Activated CD4-positive, alpha-beta T cell treated with anti-CD3 and anti-CD28 coated beads for 24 hours (primary cell): Measurements from ENCODE around the gene KCNMA1.

Source experiments
- DNase-seq, 2 donors: peaks; one replicate each; pipeline ENCODE4 v3.0.0-alpha.2; 2020; ENCODE audit warnings: low read depth in 2 of 2

Gene KCNMA1

DNA sequence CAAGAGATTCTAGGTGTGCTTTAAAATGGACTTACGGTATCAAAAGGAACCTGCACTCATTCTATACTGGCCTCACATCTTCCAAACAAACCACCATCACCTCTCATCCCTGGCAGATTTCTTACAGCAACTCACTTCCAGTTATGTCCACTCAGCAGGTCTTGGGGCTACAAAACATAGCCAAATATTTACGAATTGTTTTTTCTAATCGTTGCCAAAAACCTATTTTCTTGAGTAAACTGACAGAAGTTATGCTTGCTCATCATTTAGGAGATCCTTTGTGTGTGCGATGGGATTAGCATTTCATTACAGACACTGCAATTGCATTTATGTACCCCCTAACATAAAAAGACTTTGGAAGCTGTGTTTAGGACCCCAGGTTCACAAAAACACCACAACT, 2.7 kb downstream of the KCNMA1 start:
- no peak for DNase-seq

DNA sequence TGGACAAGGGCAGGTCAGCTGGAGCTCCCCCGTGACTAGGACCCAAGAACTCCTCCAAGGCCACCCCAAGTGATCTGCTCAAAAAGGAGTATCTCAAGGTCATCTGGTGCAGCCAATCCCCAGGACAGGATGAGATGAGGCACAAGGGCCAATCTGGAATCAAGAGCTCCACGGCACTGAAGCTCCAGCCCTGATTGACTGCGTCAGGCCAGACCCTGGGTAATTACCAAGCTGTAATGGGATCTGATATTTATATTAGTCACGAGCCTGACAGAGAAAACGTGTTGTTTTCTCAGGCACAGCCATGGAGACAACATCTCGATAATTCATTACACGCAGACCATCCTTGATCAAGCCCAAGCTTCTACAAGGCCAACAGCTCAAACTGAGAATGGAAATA, 4.2 kb downstream of the KCNMA1 start:
- no peak for DNase-seq

DNA sequence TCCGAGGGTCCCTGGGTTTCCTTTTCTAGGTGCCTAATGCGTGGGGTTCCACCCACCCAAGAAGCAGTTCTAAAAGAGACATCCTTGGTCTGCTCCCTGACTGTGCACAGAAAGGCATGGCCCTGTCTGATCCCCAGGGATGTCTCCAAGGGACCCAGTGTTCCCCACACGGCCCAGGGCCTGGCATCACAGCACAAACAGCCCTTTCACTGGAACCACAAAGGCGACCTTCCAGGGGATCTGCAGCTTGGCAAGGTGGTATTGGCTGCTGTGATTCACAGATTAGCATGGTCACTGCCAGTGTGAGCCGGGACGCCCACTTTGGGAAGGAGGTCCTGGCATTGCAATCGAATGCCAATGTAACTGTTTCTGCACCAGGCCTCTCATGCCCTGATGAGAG, 6.4 kb downstream of the KCNMA1 start:
- no peak for DNase-seq

GRCh38 chr10:77630507-77630848, 7.1 kb downstream of the KCNMA1 start:
- DNase-seq = no peak

DNA sequence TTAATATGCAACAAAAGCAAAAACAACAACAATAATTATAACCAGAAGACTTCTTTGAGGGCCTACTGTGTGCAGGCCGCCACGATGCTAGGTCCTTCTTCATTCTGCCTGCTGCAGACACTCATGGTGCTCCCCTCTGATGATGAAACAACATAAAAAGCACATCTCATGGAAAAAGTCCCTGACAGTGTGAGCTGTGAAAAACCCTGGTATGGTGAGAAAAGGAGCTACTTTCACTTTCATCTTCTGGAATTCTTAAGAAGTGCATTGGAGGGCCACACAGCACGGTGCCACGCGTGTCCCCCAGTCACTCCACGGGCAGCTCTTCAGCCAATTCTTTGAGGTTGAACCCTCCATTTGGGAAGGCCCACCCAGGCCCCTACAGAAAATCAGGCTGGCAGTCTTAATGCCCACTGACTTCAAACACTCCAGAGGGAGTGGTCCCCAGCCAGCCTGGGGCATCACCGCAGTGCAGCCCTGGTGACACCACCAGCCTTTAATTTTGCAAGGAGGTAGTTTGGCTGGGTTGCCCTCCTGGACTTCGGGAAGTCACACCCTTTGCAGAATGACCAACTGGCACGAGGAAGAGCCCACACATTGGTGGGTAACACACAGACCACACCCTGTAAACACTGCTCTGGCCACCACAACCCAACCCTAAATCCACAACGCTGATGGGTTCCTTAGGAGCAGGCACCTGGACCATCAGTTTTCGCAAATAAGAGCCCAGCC, 7.7 kb downstream of the KCNMA1 start:
- DNase-seq = no peak

DNA sequence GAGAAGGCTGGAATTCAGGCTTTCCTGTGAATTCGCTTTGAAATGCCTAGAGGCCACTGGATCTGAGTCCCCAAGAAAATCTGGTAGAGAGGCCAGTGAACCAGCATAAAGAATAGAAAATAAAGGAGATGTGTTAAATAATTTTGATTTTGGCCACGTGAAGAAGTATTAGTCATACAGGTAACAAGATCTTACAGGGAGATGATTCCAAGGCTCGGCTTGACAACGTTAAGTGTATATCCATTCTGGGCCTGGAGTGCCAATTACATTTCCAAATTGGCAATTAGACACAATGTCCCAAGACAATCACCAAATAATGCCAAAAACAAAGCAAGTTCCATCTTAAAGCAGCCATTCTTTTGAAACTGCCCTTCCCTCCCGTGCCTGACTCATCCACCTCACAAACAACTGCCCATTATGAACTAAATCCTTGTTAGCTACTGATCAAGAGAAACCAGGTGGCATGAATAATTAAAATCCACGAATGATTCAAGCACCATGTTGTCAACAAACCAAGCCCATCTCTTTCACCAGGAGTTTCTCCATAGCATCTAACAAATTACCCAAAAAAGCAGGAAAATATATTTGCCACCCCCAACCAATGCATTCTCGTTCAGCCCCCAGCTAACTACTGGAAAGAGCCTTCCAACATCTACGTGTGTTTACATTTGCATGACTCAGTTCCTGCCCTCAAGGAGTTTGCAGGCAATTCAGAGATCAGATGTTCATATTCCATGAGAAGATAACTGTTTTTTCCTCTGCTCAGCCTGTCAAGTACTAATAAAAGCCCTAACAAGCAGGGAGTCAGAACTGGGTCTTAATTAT, 8.5 kb downstream of the KCNMA1 start:
- no peak for DNase-seq

- no peak for DNase-seq
Observed at GRCh38 chr10:77626266-77626935, 11.2 kb downstream of the KCNMA1 start.

DNA sequence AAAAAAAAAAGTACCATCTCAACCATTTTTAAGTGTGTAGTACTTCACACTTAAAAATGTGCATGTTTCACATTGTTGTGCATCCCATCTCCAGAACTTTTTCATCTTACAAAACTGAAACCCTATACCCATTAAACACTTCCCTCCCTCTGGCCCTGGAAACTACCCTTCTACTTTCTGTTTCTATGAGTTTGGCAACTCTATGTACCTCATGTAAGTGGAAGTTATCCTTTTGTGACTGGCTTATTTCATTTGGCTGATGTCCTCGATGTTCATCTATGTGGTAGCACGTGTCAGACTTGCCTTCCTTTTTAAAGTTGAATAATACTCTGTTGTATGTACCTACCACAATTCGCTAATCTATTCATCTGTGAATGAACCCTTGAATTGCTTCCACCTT, 12.2 kb downstream of the KCNMA1 start:
- DNase-seq = no peak

- DNase-seq = no peak
Observed at GRCh38 chr10:77622889-77623291, 14.7 kb downstream of the KCNMA1 start.

- no peak for DNase-seq
Observed at GRCh38 chr10:77620731-77621130, 16.9 kb downstream of the KCNMA1 start.

GRCh38 chr10:77619964-77620703, 17.5 kb downstream of the KCNMA1 start:
- no peak for DNase-seq

DNA sequence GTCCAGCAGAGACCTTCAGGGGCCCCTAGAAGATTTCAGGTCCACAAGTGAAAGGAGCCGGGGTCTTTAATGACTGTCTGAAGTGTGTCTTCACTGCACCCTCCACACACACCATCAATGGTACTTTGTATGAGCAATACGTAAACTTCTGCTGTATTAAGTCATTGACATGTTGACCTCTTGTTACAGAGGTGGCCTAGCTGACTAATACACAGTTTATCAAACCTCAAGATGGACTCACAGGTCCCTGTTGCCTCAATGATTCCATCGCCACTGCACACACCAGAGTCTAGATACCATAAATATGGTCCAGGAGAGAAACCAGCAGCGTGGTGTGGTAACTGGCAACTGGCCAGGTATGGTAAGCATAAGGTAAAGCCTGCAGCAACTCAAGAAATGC, 19.5 kb downstream of the KCNMA1 start:
- DNase-seq = no peak

DNA sequence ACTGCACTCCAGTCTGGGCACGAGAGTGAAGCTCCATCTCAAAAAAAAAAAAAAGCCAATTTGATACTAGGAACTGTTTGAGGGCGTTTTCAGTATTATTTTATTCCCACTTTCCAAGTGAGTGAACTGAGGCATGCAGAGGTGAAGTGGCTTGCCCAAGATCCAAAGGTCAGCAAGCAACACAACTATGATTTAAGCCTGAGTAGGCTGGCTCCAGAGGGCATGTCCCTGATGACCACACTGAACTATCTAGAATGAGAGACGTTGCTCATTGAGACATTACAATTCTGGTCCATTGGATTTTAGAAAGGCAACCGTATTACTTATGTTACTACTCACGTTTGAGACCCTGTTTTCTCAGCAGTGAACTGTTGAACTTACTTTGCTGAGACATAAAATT, 20.8 kb downstream of the KCNMA1 start:
- no peak for DNase-seq

DNA sequence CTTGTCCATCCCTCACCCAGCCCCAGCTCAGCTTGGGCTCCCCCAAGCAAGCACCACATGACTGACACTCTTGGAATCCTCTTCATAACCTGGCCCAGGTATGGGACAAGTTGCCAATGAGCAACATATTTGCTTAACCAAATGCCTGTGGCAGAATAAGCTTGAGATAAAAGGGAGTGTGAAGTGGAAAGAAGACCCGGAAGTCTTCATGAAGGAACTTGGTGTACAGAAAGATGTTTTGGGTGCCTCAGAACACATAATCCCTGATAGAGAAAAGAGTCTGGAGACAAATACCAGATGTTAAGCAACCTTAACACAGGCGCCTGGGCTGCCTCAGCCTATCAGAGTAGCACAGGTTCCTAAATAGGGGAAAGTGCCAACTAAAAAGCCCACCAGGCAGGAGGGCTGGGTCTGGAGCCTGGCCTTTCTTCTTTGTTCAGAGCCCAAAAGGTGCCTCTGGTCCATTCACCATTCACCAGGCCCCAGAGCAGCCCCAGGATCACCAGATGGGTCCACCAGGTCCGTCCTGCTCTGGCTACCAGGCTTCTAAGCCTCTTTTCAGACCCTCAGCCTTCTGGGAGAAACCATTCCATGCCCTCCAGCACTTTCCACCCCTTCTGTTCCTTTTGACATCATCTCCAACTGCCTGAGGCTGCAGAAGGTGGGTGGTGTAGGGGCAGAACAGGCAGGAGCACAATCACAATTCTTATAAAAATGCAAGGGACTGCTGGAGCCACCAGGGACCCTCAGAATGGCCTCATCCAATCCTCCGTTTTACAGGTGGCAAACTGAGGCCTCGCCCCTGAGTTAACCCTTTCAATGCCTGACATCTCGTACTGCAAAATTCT, 22.6 kb downstream of the KCNMA1 start:
- DNase-seq = no peak

DNA sequence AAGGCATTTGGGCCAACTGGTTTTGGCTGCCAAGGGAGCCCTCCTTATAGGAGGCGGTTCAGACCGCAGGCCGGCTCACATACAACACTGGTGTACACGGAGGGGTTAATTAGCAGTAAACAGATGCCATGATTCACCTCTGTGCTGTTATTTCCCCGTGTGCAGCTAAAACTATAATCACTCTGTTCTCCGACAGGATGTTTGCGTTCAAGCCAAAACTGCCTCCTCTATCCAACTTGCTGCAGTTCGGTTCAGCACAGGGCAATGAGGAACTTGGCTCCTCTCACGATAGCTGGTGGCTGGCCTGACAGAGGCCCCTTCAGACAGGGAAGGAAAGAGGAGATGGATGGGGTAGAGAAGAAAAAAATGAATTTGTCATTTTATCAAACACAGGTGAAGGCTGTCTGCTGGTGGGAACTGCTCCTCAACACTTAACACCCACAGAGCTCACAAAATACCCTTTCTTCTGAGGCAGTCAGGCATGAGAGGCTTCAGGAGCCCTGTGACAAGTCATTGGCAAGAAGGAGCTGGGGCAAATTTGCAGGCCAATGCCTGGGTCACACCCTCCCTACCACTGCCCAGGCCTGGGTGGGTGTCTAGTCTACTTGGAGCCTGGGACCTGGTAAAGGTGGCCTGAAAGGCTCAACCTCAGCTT, 24.0 kb downstream of the KCNMA1 start:
- DNase-seq = no peak

GRCh38 chr10:77611670-77612069, 25.9 kb downstream of the KCNMA1 start:
- no peak for DNase-seq

- no peak for DNase-seq
Observed at GRCh38 chr10:77611221-77611620, 26.4 kb downstream of the KCNMA1 start.

DNA sequence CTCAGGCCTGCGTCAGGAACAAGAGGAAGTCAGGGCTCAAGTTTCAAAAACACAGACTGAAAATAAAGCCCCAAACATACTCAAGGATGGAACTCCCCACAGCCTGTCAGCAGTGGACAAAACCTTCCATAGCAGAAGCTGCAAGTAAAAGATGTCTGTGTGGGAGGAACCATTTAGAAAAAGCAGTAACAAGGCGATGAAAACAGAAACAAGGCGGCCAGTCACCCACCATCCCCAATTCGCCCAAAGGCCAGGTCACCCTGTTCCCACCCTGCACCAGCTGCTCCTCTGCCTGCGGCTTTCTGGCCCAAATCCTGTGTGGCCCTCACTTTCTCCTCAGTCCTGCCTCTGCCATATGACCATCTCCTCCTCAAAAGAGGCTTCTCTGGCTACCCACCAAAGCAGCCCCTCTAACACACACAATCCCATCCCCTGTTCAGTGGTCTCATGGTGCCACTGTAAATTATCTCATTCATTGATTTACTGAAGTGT, 27.8 kb downstream of the KCNMA1 start:
- DNase-seq = no peak

DNA sequence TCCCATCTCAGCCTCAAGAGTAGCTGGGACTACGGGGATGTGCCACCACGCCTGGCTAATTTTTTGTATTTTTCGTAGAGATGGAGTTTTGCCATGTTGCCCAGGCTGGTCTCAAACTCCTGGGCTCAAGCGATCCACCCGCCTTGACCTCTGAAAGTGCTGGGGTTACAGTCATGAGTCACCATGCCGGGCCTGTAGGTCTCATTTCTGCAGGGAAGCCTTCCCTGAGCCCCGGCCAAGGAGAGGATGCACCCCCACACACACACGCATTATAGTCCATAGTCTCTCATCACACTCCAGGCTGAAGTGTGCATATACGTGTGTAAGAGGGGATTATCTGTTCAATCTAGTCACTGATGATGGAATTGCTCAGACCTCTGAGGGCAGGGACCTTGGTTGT, 29.3 kb downstream of the KCNMA1 start:
- DNase-seq = no peak

- DNase-seq = no peak
Observed at GRCh38 chr10:77606751-77607150, 30.9 kb downstream of the KCNMA1 start.

GRCh38 chr10:77605466-77605865, 32.1 kb downstream of the KCNMA1 start:
- DNase-seq = no peak
